Islet precursor cell (in vitro differentiated cells): Measurements from ENCODE around the gene TECRL.

ENCODE experiments used
- DNase-seq: peaks from one replicate; pipeline ENCODE4 v3.0.0-alpha.2; 2018

Gene TECRL

GRCh38 chr4:64326507-64326906 is 82.7 kb downstream of the TECRL start:
- DNase-seq, result no peak

GRCh38 chr4:64306255-64306565 is 103.0 kb downstream of the TECRL start:
- DNase-seq, result no peak

GRCh38 chr4:64305565-64306254 is 103.5 kb downstream of the TECRL start:
- DNase-seq, result no peak

- DNase-seq, result no peak
Measured at GRCh38 chr4:64272432-64272831, 136.8 kb downstream of the TECRL start.

- no peak for DNase-seq
Measured at GRCh38 chr4:64271601-64272081, 137.6 kb downstream of the TECRL start.

GRCh38 chr4:64266669-64267068 is 142.6 kb downstream of the TECRL start:
- DNase-seq, result no peak

- DNase-seq, result no peak
Measured at GRCh38 chr4:64266263-64266662, 143.0 kb downstream of the TECRL start.

- no peak for DNase-seq
Measured at GRCh38 chr4:64251781-64252180, 157.5 kb downstream of the TECRL start.

GRCh38 chr4:64250488-64250887 is 158.8 kb downstream of the TECRL start:
- no peak for DNase-seq

GRCh38 chr4:64250061-64250460 is 159.2 kb downstream of the TECRL start:
- DNase-seq, result no peak

GRCh38 chr4:64248186-64248585 is 161.1 kb downstream of the TECRL start:
- no peak for DNase-seq

- no peak for DNase-seq
Measured at GRCh38 chr4:64230709-64231310, 178.4 kb downstream of the TECRL start.
